Measurements from ENCODE around the gene ANP32E.

ANP32E gene

GRCh38 chr1:150226486-150226885 is 9.4 kb downstream of the ANP32E start:
- no peak overlapping the region for H3K27ac ChIP-seq (ENCODE audit: low read length)
- no peak overlapping the region for H3K4me3 ChIP-seq (ENCODE audit: low read length)
- no peak overlapping the region for H3K9ac ChIP-seq (ENCODE audit: low read length)
- no peaks in the 10 kb centered on the region for H3K4me1 ChIP-seq (ENCODE audit: low read length)
- peaks cover 44% of the 10 kb centered on the region for H3K79me2 ChIP-seq (ENCODE audit: low read length)
- no peaks in the 10 kb centered on the region for H3K9me3 ChIP-seq (replicated peaks; ENCODE audit: insufficient read depth, low read length)
- no peaks in the 10 kb centered on the region for H3K27me3 ChIP-seq (replicated peaks; ENCODE audit: insufficient read depth, low read length)
- TF ChIP-seq EZH2 (optimal IDR thresholded peaks at IDR 0.05; ENCODE audit: low read depth, low read length) (no peak), EZH2phosphoT487 (IDR thresholded peaks at IDR 0.05; ENCODE audit: low read length) (no peak), CTCF (IDR thresholded peaks at IDR 0.05; ENCODE audit: low read length) (no peak)
- no peaks in the 10 kb centered on the region for H3K9me2 ChIP-seq (replicated peaks; ENCODE audit: insufficient read depth, low read length)
- no peak overlapping the region for H2AFZ ChIP-seq (ENCODE audit: low read length)
- H3F3A ChIP-seq (ENCODE audit: insufficient read depth, low read length) = peaks cover 6% of the 10 kb centered on the region; the same call in 1 of the 2 replicates
- peaks cover 18% of the 10 kb centered on the region for H3K36me3 ChIP-seq (replicated peaks; ENCODE audit: insufficient read depth, low read length)
- DNase-seq = no peak
- H3K4me2 ChIP-seq (ENCODE audit: low read depth, low read length) = no peak overlapping the region
- H4K20me1 ChIP-seq (ENCODE audit: insufficient read depth, low read length) = peaks cover 2% of the 10 kb centered on the region; the same call in 1 of the 2 replicates

- no peak for TF ChIP-seq CTCF (IDR thresholded peaks at IDR 0.05; ENCODE audit: low read length)
- H3K36me3 ChIP-seq (replicated peaks; ENCODE audit: insufficient read depth, low read length) = peaks cover 20% of the 10 kb centered on the region
- DNase-seq = no peak
Measured at GRCh38 chr1:150225546-150225945, 10.4 kb downstream of the ANP32E start.

GRCh38 chr1:150224983-150225382 is 10.9 kb downstream of the ANP32E start:
- Histone ChIP-seq H3K4me1 (ENCODE audit: low read length) (no peaks in the 10 kb centered on the region), H3K9me3 (replicated peaks; ENCODE audit: insufficient read depth, low read length) (no peaks in the 10 kb centered on the region), H3K27ac (ENCODE audit: low read length) (no peak overlapping the region), H3K9me2 (replicated peaks; ENCODE audit: insufficient read depth, low read length) (no peaks in the 10 kb centered on the region), H3K79me2 (ENCODE audit: low read length) (peaks cover 33% of the 10 kb centered on the region), H3K4me2 (ENCODE audit: low read depth, low read length) (no peak overlapping the region), H4K20me1 (ENCODE audit: insufficient read depth, low read length) (no peaks in the 10 kb centered on the region), H3F3A (ENCODE audit: insufficient read depth, low read length) (0 out of 2 replicates have a peak, but pooled peaks cover 5% of the 10 kb centered on the region), H3K9ac (ENCODE audit: low read length) (no peak overlapping the region), H3K27me3 (replicated peaks; ENCODE audit: insufficient read depth, low read length) (no peaks in the 10 kb centered on the region), H3K36me3 (replicated peaks; ENCODE audit: insufficient read depth, low read length) (peaks cover 20% of the 10 kb centered on the region), H3K4me3 (ENCODE audit: low read length) (no peak overlapping the region), H2AFZ (ENCODE audit: low read length) (no peak overlapping the region)
- no peak for TF ChIP-seq EZH2 (optimal IDR thresholded peaks at IDR 0.05; ENCODE audit: low read depth, low read length)
- TF ChIP-seq CTCF (IDR thresholded peaks at IDR 0.05; ENCODE audit: low read length) = no peak
- no peak for TF ChIP-seq EZH2phosphoT487 (IDR thresholded peaks at IDR 0.05; ENCODE audit: low read length)
- DNase-seq = no peak

More at GRCh38 chr1:150225546-150225945, 10.4 kb downstream of the ANP32E start:
- H2AFZ ChIP-seq (ENCODE audit: low read length) = no peak overlapping the region
- H3K27ac ChIP-seq (ENCODE audit: low read length) = no peak overlapping the region
- peaks cover 36% of the 10 kb centered on the region for H3K79me2 ChIP-seq (ENCODE audit: low read length)
- no peaks in the 10 kb centered on the region for H3K4me1 ChIP-seq (ENCODE audit: low read length)
- H3K9me2 ChIP-seq (replicated peaks; ENCODE audit: insufficient read depth, low read length) = no peaks in the 10 kb centered on the region
- H4K20me1 ChIP-seq (ENCODE audit: insufficient read depth, low read length) = no peaks in the 10 kb centered on the region
- H3K9ac ChIP-seq (ENCODE audit: low read length) = no peak overlapping the region
- no peaks in the 10 kb centered on the region for H3K9me3 ChIP-seq (replicated peaks; ENCODE audit: insufficient read depth, low read length)
- no peaks in the 10 kb centered on the region for H3K27me3 ChIP-seq (replicated peaks; ENCODE audit: insufficient read depth, low read length)
- H3F3A ChIP-seq (ENCODE audit: insufficient read depth, low read length) = 0 out of 2 replicates have a peak, but pooled peaks cover 5% of the 10 kb centered on the region
- H3K4me2 ChIP-seq (ENCODE audit: low read depth, low read length) = no peak overlapping the region
- no peak overlapping the region for H3K4me3 ChIP-seq (ENCODE audit: low read length)
